HG03439 (cell line): ENCODE results near the gene TLE4.

Experiments
- ATAC-seq: cut with Tn5 transposase; IDR thresholded peaks from one replicate; pipeline ENCODE4 v1.9.1; 2021; ENCODE audit warnings: mild to moderate bottlenecking, moderate library complexity; ENCODE audit not compliant: unreplicated experiment

TLE4 gene

DNA sequence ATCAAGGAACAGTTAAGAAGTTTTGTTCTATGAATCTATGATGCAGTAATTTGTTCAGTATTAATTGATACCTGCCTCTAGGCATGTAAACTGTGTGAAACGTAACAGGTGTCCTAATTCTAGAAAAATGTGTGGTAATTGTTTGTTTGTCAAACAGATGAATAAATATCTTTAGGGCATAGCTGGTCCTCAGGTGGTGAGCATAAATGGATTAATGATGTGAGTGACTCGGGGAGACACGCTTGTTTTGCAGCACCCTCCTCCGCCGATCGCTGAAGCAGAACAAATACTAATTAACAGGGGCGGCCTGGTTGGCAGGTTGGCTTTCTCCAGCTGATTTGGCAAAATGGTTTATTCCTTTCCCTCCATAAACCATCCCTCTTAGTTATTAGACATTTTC, 88.8 kb downstream of the TLE4 start:
- no peak for ATAC-seq

- no peak for ATAC-seq
These were observed 89.5 kb downstream of the TLE4 start for GRCh38 chr9:79661279-79661678.

DNA sequence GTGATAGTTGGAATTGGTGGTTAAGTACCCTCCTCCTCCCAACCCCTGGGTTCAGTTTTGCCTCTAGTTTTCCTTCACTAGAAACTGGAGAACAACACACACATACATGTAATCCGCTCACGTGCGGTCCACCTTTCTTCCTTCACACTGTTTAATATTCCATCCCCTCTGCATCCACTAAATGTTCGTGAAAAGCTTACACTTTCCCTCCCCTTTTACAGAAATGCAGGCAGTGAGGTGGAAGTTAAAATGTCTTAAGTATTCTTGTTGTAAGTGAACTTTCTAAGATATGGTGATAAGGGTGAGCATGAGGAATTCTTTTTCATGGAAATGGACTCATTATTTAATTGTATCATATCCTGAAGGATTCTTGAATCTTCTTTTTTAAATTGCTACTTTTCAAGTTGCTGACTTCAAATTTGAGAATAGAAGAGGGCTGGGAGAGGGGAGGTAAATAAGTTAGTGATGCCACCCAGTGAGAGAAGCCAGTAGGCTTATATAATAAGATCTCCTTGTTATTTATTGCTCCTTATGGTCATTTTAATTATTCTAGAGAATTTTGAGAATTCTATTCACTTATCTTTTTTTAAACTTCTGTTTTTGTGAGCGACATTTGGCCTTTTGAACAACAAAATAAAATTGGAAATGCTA, 90.2 kb downstream of the TLE4 start:
- ATAC-seq, result no peak

GRCh38 chr9:79662537-79662956, 90.8 kb downstream of the TLE4 start:
- ATAC-seq, result no peak

DNA sequence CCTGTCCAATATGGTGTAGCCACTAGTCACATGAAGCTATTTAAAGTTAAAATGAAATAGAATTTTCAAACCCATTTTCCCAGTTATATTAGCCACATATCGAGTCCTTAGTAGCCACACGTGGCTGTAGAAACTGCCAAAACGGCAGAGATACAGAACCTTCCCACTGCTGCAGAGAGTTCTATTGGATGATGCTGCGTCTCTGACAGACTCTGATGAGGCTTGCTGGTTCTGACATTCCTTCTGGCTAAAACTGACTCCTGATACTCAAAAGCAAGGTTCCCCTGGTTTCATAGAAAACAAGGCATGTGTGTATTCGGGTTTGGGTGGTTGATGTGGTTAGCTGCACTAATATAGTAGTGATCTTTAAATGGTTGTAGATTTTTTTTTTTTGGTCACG, 91.5 kb downstream of the TLE4 start:
- ATAC-seq, result no peak

GRCh38 chr9:79663878-79664277, 92.1 kb downstream of the TLE4 start:
- ATAC-seq, result no peak

- no peak for ATAC-seq
These were observed 92.6 kb downstream of the TLE4 start for GRCh38 chr9:79664375-79664831.

GRCh38 chr9:79665369-79665768, 93.6 kb downstream of the TLE4 start:
- ATAC-seq, result no peak

DNA sequence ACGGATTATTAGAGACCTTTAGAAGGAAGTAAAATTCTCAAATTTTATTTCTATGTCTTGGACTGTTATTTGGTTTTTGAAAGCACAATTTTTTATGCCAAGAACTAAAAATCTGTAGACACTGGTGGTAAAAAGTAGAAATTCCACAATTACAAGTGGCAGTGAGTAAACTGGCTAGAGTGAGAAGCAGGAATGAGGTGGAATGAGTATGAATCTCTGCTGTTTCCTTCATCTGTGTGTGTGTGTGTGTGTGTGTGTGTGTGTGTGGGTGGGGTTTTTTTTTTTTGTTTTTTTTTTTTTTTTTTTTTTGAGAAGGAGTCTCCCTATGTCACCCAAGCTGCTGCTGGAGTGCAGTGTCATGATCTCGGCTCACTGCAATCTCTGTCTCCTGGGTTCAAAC, 94.2 kb downstream of the TLE4 start:
- no peak for ATAC-seq

DNA sequence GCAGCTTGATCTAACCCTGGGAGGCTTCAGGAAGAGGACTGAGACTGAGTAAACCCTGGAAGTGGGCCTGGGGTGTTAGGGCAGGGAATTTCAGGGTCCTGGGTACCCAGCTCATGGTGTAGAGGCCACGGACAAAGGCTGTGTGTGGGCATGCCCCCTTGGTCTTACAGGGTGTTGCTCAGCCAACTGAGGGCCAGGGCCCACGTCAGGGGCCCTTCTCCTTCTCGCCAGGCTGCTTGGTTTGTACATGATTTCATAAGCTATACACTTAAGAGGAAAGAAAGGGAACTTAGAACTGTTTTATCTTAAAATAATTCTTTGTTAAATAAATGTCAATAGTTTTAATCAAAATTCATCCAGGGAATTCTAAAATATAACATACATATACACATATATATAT, 95.4 kb downstream of the TLE4 start:
- ATAC-seq, result no peak

- no peak for ATAC-seq
These were observed 96.2 kb downstream of the TLE4 start for GRCh38 chr9:79667817-79668436.

- ATAC-seq, result no peak
These were observed 97.2 kb downstream of the TLE4 start for GRCh38 chr9:79668956-79669355.

DNA sequence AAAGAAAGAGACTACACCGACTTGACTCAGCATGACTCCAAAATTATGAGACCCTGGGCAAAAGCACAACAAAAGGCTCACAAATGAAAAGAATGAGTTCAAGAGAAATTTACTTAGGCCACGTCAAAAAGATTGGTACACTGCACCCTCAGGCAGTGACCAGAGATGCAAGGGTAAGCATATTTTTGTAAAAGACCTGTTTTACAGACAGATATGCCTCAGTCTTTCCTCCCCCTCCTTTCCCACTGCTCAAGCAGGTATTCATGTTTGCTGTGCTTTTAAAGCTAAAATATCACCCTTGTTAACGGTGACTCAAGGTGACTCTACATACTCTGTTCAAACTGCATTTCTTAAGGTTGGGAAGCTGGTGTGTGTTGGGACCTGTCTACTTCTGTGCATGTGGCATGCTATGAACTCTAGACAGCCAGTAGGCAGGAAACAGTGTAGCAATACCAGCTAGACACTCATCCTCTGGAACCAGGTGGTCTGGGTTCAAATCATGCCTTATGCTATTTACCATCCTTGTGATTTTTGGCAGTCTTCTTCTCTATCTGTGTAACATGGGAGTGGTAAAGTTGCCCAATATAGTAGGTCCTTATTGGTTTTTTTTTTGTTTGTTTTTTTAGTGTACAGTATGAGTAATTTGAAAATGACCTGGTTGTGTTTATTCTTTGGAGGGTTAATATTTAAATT, 98.7 kb downstream of the TLE4 start:
- no peak for ATAC-seq

DNA sequence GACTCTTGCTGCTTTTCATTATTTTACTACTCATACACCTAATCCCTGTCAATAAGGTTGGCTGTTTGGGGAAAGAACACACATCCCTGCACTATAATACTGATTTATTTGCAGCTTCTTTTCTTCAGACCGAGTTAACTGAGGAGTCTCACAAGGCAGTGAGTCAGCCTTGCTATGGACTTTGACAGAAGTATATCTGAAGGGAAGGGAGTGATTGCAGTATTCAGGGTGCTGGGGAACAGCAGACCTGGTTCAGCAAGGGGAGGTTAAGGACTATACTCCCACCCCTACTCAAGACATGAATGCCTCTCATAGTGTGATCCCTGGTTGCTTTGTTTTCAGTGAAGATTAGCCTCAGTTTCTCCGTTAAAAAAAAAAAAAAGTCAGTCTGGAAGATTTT, 99.8 kb downstream of the TLE4 start:
- no peak for ATAC-seq

- ATAC-seq, result no peak
These were observed 100.5 kb downstream of the TLE4 start for GRCh38 chr9:79672236-79672635.

DNA sequence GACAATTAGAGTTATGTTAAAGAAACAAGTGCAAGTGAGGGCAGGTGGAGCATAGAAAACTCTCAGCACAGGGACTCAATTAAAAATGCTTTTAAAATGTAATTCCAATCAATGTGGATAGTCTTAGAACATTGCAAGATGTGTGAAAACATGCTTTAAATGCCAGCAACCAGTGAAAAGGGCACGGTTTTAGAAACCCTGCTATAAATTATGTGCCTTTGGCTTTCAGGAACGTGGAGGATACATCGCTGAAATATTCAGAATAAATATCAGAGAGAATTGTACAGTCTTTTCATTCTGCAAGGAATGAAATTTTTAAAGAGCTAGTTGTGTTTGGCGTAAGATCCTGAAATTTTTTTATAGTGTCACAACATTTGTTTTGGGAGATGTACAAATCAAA, 101.1 kb downstream of the TLE4 start:
- no peak for ATAC-seq

- peak; percentile 88 for ATAC-seq
These were observed 101.8 kb downstream of the TLE4 start for GRCh38 chr9:79673614-79674013.

DNA sequence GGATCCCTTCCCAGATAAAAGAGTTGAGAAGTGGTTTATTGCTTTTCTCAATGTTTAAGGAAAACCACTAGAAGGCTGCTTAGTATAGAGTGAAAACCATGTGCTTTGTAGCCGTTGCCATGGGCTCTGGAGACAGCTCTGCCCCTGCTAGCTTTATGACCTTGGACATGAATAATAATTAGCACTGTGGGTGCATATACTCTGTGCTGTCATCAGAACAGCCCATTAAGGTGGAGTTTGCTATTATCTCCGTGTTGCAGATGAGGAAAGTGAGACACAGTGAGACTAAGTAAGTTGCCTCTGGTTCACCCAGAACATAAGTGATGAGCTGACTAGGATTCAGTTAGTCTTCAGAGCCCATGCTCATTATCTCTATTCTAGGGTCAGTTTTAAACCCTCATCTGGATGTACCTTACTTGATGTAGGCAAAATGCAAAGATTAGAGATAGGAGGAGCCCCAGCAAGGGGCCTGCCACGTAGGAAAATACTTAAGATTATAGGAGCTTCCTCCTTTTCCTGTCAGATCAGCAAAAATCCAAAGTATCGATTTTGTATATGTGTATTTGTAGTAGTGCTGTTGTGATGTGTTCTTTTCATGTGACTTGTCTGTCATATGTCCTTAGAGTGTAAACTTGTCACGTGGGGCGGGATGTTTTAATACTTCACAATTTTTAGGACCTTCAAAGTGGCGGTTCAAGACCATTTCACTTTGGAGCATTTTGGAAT, 102.5 kb downstream of the TLE4 start:
- peak; percentile 37 for ATAC-seq

GRCh38 chr9:79681576-79681975, 109.8 kb downstream of the TLE4 start:
- ATAC-seq, result no peak

GRCh38 chr9:79682076-79682736, 110.4 kb downstream of the TLE4 start:
- no peak for ATAC-seq

- no peak for ATAC-seq
These were observed 112.3 kb downstream of the TLE4 start for GRCh38 chr9:79684059-79684458.
